Naive thymus-derived CD8-positive, alpha-beta T cell (primary cell): Measurements from ENCODE around the gene NAPSA. TPM values are rescaled to one million over a fixed set of nuclear protein-coding genes. Genes with fewer than 3 reads are reported as not detected.
A peak's percentile ranks its signal among the peaks of the same experiment; 100 is the strongest.

Experiments used
- ATAC-seq, 2 donors: fragments of 150-1000 bp; cut with Tn5 transposase in 1 of 2; sonication (Bioruptor Pico), chemical (Tn5 transposase) in 1 of 2; 1 replicate in 1 of 2; 2 replicates in 1 of 2; pipeline ENCODE4 v1.10.0; 2021; ENCODE audit warnings: mild to moderate bottlenecking in 2 of 2, moderate library complexity in 2 of 2
- POLR2A ChIA-PET: fragments of 350-600 bp; sonication (Branson Sonifier 250); formaldehyde crosslinking; loops from one replicate; lab custom pipeline; 2021; ENCODE audit warnings: antibody characterized with exemption; lab: Charles Lee
- DNase-seq, 10 donors: peaks; one replicate each; pipeline versions ENCODE4 v3.0.0 to v3.0.0-alpha.2; 2020 to 2022
- H3K27ac Mint-ChIP-seq, 10 donors: one replicate each; pipeline ENCODE4 v1.8.0; 2020 to 2022; ENCODE audit warnings: mild to moderate bottlenecking in 10 of 10, mixed read lengths in 10 of 10, moderate library complexity in 4 of 10, inconsistent platforms in 1 of 10
- H3K27me3 Mint-ChIP-seq, 5 donors: one replicate each; pipeline ENCODE4 v1.8.0; 2021 to 2022; ENCODE audit warnings: mixed read lengths in 5 of 5
- H3K36me3 Mint-ChIP-seq, 3 donors: one replicate each; pipeline ENCODE4 v1.8.0; 2020 to 2022; ENCODE audit warnings: mixed read lengths in 3 of 3, mild to moderate bottlenecking in 2 of 3, inconsistent platforms in 1 of 3
- H3K4me1 Mint-ChIP-seq, 4 donors: one replicate each; pipeline ENCODE4 v1.8.0; 2021 to 2022; ENCODE audit warnings: mixed read lengths in 4 of 4
- H3K4me3 Mint-ChIP-seq, 10 donors: one replicate each; pipeline ENCODE4 v1.8.0; 2020 to 2022; ENCODE audit warnings: mild to moderate bottlenecking in 10 of 10, mixed read lengths in 10 of 10, moderate library complexity in 6 of 10, inconsistent platforms in 1 of 10
- H3K9me3 Mint-ChIP-seq, 9 donors: one replicate each; pipeline ENCODE4 v1.8.0; 2020 to 2022; ENCODE audit warnings: mixed read lengths in 9 of 9, mild to moderate bottlenecking in 3 of 9, inconsistent platforms in 1 of 9, moderate library complexity in 1 of 9
- polyA plus RNA-seq, 3 donors: library from polyadenylated mRNA; unstranded; fragments of 300-500 nt; fragmentation: Illumina TruSeq; gene quantifications; one replicate each; pipeline ENCODE4 v1.2.3, GENCODE V29; 2021
- total RNA-seq, 8 experiments: library from RNA in 2 of 8; stranded (reverse) in 2 of 8; gene quantifications; one replicate each; pipeline ENCODE4 v1.2.3 and lab custom pipeline; 2021 to 2026

NAPSA gene
- total and polyA plus RNA-seq, 5 experiments from 2014 or later = 0.37 to 9.7 (median 2.0) TPM

- peaks cover 0 to 38% (median under 1%) of the 10 kb centered on the region in 3 donors for H3K36me3 Mint-ChIP-seq
- H3K4me1 Mint-ChIP-seq = peaks cover 37 to 56% (median 40%) of the 10 kb centered on the region in 4 donors
- DNase-seq (peak in 2 of 10 donors; percentile 12 to 35), ATAC-seq (peak in 1 of 2 donors; percentile 34)
- H3K9me3 Mint-ChIP-seq = no peaks in the 10 kb centered on the region
- peak overlapping the region; percentile 88 to 98 (median 93) for H3K27ac Mint-ChIP-seq
- H3K4me3 Mint-ChIP-seq = peak overlapping the region; percentile 92 to 99 (median 96)
- peaks cover 0 to 5% (median 0%) of the 10 kb centered on the region in 5 donors for H3K27me3 Mint-ChIP-seq
- POLR2A ChIA-PET = interaction anchor here (0.8 to 2.6 kb wide), 10 partner anchors 7 to 719 kb away, joined by 3 to 21 read pairs (median 4); partner anchors contain the start of genes JOSD2 and NR1H2
Observed at GRCh38 chr19:50383001-50383851, 17.8 kb upstream of the NAPSA start.

GRCh38 chr19:50381881-50382729 lies 16.7 kb upstream of the NAPSA start:
- peak overlapping the region in 4 of 10 donors; percentile 9 to 63 (median 16) for H3K27ac Mint-ChIP-seq
- H3K4me3 Mint-ChIP-seq = peak overlapping the region in 1 of 10 donors; percentile 51
- H3K36me3 Mint-ChIP-seq = peaks cover 0 to 42% (median 4%) of the 10 kb centered on the region in 3 donors
- H3K27me3 Mint-ChIP-seq = peaks cover 0 to 5% (median 0%) of the 10 kb centered on the region in 5 donors
- peaks cover 37 to 61% (median 44%) of the 10 kb centered on the region in 4 donors for H3K4me1 Mint-ChIP-seq
- POLR2A ChIA-PET = no interaction called here
- H3K9me3 Mint-ChIP-seq = no peaks in the 10 kb centered on the region
- ATAC-seq = no peak
- peak in 2 of 10 donors; percentile 19 to 28 for DNase-seq

GRCh38 chr19:50380751-50381151 lies 15.3 kb upstream of the NAPSA start:
- peaks cover 0 to 7% (median 0%) of the 10 kb centered on the region in 5 donors for H3K27me3 Mint-ChIP-seq
- H3K27ac Mint-ChIP-seq = peak overlapping the region in 1 of 10 donors; percentile 81
- DNase-seq (no peak), ATAC-seq (no peak)
- no peaks in the 10 kb centered on the region for H3K9me3 Mint-ChIP-seq
- peak overlapping the region in 1 of 10 donors; percentile 69 for H3K4me3 Mint-ChIP-seq
- H3K4me1 Mint-ChIP-seq = peaks cover 39 to 71% (median 49%) of the 10 kb centered on the region in 4 donors
- H3K36me3 Mint-ChIP-seq = peaks cover 0 to 46% (median 5%) of the 10 kb centered on the region in 3 donors
- POLR2A ChIA-PET = no interaction called here

- no peak overlapping the region for H3K4me3 Mint-ChIP-seq
- H3K27me3 Mint-ChIP-seq = peaks cover 0 to 7% (median 0%) of the 10 kb centered on the region in 5 donors
Observed at GRCh38 chr19:50380137-50380536, 14.7 kb upstream of the NAPSA start.

GRCh38 chr19:50379602-50380001 lies 14.2 kb upstream of the NAPSA start:
- no peaks in the 10 kb centered on the region for H3K9me3 Mint-ChIP-seq
- peaks cover 0 to 46% (median 5%) of the 10 kb centered on the region in 3 donors for H3K36me3 Mint-ChIP-seq
- POLR2A ChIA-PET = interaction anchor here (1.2 kb wide), 1 partner anchor 11 kb away, joined by 4 read pairs; no protein-coding TSS in a partner anchor
- H3K27me3 Mint-ChIP-seq = peaks cover 0 to 7% (median 0%) of the 10 kb centered on the region in 5 donors
- DNase-seq (no peak), ATAC-seq (no peak)
- peaks cover 33 to 63% (median 41%) of the 10 kb centered on the region in 4 donors for H3K4me1 Mint-ChIP-seq
- peak overlapping the region in 4 of 10 donors; percentile 33 to 68 (median 60) for H3K27ac Mint-ChIP-seq
- H3K4me3 Mint-ChIP-seq = peak overlapping the region in 1 of 10 donors; percentile 67

More at GRCh38 chr19:50380137-50380536, 14.7 kb upstream of the NAPSA start:
- peaks cover 38 to 69% (median 45%) of the 10 kb centered on the region in 4 donors for H3K4me1 Mint-ChIP-seq
- POLR2A ChIA-PET = no interaction called here
- H3K36me3 Mint-ChIP-seq = peaks cover 0 to 46% (median 5%) of the 10 kb centered on the region in 3 donors
- no peak for DNase-seq
- peak overlapping the region in 2 of 10 donors; percentile 33 to 74 for H3K27ac Mint-ChIP-seq
- H3K9me3 Mint-ChIP-seq = no peaks in the 10 kb centered on the region
- ATAC-seq = no peak

GRCh38 chr19:50378863-50379236 lies 13.4 kb upstream of the NAPSA start:
- Mint-ChIP-seq H3K9me3 (no peaks in the 10 kb centered on the region), H3K27me3 (peaks cover 0 to 3% (median 0%) of the 10 kb centered on the region in 5 donors), H3K4me1 (peaks cover 27 to 56% (median 37%) of the 10 kb centered on the region in 4 donors), H3K36me3 (peaks cover 0 to 46% (median 5%) of the 10 kb centered on the region in 3 donors), H3K27ac (peak overlapping the region in 1 of 10 donors; percentile 91), H3K4me3 (peak overlapping the region in 1 of 10 donors; percentile 67)
- POLR2A ChIA-PET = interaction anchor here (1.2 to 1.4 kb wide), 2 partner anchors 10 to 13 kb away, joined by 4 read pairs; partner anchors contain the start of gene NAPSA
- no peak for DNase-seq
- no peak for ATAC-seq

DNA sequence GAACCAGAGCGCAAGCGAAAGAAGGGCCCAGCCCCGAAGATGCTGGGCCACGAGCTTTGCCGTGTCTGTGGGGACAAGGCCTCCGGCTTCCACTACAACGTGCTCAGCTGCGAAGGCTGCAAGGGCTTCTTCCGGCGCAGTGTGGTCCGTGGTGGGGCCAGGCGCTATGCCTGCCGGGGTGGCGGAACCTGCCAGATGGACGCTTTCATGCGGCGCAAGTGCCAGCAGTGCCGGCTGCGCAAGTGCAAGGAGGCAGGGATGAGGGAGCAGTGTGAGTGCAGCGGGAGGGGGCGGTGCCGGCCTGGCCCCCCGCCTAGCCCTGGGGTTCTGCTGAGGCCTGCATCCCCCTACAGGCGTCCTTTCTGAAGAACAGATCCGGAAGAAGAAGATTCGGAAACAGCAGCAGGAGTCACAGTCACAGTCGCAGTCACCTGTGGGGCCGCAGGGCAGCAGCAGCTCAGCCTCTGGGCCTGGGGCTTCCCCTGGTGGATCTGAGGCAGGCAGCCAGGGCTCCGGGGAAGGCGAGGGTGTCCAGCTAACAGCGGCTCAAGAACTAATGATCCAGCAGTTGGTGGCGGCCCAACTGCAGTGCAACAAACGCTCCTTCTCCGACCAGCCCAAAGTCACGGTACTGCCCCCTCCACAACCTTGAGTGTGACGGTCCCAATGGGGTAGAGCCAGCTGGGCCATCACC lies 12.9 kb upstream of the NAPSA start:
- ATAC-seq (no peak), DNase-seq (no peak)
- peaks cover 21 to 50% (median 32%) of the 10 kb centered on the region in 4 donors for H3K4me1 Mint-ChIP-seq
- peak overlapping the region in 6 of 10 donors; percentile 48 to 93 (median 49) for H3K4me3 Mint-ChIP-seq
- H3K27ac Mint-ChIP-seq = peak overlapping the region in 9 of 10 donors; percentile 23 to 100 (median 80)
- peaks cover 0 to 2% (median 0%) of the 10 kb centered on the region in 5 donors for H3K27me3 Mint-ChIP-seq
- H3K36me3 Mint-ChIP-seq = peaks cover 0 to 46% (median 5%) of the 10 kb centered on the region in 3 donors
- POLR2A ChIA-PET = interaction anchor here (1.2 to 1.4 kb wide), 3 partner anchors 9 to 133 kb away, joined by 4 read pairs; partner anchors contain the start of genes JOSD2 and NAPSA
- H3K9me3 Mint-ChIP-seq = no peaks in the 10 kb centered on the region

DNA sequence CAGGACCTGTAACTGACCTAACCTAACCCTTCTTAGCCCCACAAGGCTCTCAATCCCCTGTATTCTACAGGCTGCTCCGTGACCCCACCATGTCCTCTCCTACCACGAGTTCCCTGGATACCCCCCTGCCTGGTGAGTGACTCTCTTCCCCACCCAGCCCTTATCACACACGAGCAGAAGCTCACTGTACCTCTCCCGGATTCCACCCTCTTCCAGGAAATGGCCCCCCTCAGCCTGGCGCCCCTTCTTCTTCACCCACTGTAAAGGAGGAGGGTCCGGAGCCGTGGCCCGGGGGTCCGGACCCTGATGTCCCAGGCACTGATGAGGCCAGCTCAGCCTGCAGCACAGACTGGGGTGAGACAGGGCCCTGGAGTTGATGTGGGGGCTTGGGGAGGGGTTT lies 12.1 kb upstream of the NAPSA start:
- ATAC-seq = no peak
- H3K4me1 Mint-ChIP-seq = peaks cover 19 to 47% (median 30%) of the 10 kb centered on the region in 4 donors
- no peak for DNase-seq
- peaks cover 0 to 46% (median 5%) of the 10 kb centered on the region in 3 donors for H3K36me3 Mint-ChIP-seq
- peaks cover 0 to 2% (median 0%) of the 10 kb centered on the region in 5 donors for H3K27me3 Mint-ChIP-seq
- peak overlapping the region in 8 of 10 donors; percentile 6 to 100 (median 78) for H3K4me3 Mint-ChIP-seq
- peak overlapping the region in 9 of 10 donors; percentile 23 to 100 (median 99) for H3K27ac Mint-ChIP-seq
- H3K9me3 Mint-ChIP-seq = no peaks in the 10 kb centered on the region
- POLR2A ChIA-PET = interaction anchor here (0.9 to 1.3 kb wide), 3 partner anchors 16 to 426 kb away, joined by 3 to 4 read pairs (median 3); partner anchors contain the start of gene JOSD2

GRCh38 chr19:50377051-50377461 lies 11.6 kb upstream of the NAPSA start:
- Mint-ChIP-seq H3K9me3 (no peaks in the 10 kb centered on the region), H3K27me3 (peaks cover 0 to 2% (median 0%) of the 10 kb centered on the region in 5 donors), H3K4me3 (peak overlapping the region; percentile 56 to 100 (median 92)), H3K36me3 (peaks cover 0 to 46% (median 5%) of the 10 kb centered on the region in 3 donors), H3K27ac (peak overlapping the region in 9 of 10 donors; percentile 73 to 100 (median 100)), H3K4me1 (peaks cover 19 to 47% (median 30%) of the 10 kb centered on the region in 4 donors)
- DNase-seq = peak in 8 of 10 donors; percentile 53 to 82 (median 62)
- POLR2A ChIA-PET = interaction anchor here (0.9 to 2.3 kb wide), 4 partner anchors 7 to 427 kb away, joined by 3 to 15 read pairs (median 4); partner anchors contain the start of genes JOSD2 and POLD1
- peak; percentile 22 to 25 for ATAC-seq

GRCh38 chr19:50376166-50377050 lies 11.0 kb upstream of the NAPSA start, which contains the start of gene NR1H2:
Gene NR1H2 (plus strand): TSS chr19:50376457. CDS start chr19:50377606, 1,149 bp downstream.
- POLR2A ChIA-PET = interaction anchor here (0.5 to 2.7 kb wide), 15 partner anchors 8 to 429 kb away, joined by 3 to 39 read pairs (median 5); partner anchors contain the start of genes JOSD2, NAPSA and POLD1
- ATAC-seq = peak; percentile 84 to 86
- DNase-seq = peak; percentile 91 to 97 (median 95)
- Mint-ChIP-seq H3K4me1 (peaks cover 19 to 45% (median 30%) of the 10 kb centered on the region in 4 donors), H3K4me3 (peak within 1 kb of the TSS; percentile 92 to 100 (median 98)), H3K9me3 (no peaks in the 10 kb centered on the region), H3K36me3 (peaks cover 0 to 45% (median 5%) of the 10 kb centered on the region in 3 donors), H3K27ac (peak within 1 kb of the TSS; percentile 98 to 100 (median 100)), H3K27me3 (peaks cover 0 to 2% (median 0%) of the 10 kb centered on the region in 5 donors)
